Activated gamma-delta T cell (primary cell): ENCODE data around the gene NBEAL1.
"Not testable (repeated sequence)": the region's sequence is repeated elsewhere in the genome, so short reads cannot be mapped to it uniquely, and the experiment has no call there.

Source experiments
- DNase-seq: peaks from one replicate; lab custom pipeline; 2025; lab: John Stamatoyannopoulos, UW
- total RNA-seq, 2 donors: gene quantifications; one replicate each; lab custom pipeline; 2026; lab: John Stamatoyannopoulos, UW

The NBEAL1 gene
- total RNA-seq, result 56.8 to 71.9 reads per million in 2 donors

DNA sequence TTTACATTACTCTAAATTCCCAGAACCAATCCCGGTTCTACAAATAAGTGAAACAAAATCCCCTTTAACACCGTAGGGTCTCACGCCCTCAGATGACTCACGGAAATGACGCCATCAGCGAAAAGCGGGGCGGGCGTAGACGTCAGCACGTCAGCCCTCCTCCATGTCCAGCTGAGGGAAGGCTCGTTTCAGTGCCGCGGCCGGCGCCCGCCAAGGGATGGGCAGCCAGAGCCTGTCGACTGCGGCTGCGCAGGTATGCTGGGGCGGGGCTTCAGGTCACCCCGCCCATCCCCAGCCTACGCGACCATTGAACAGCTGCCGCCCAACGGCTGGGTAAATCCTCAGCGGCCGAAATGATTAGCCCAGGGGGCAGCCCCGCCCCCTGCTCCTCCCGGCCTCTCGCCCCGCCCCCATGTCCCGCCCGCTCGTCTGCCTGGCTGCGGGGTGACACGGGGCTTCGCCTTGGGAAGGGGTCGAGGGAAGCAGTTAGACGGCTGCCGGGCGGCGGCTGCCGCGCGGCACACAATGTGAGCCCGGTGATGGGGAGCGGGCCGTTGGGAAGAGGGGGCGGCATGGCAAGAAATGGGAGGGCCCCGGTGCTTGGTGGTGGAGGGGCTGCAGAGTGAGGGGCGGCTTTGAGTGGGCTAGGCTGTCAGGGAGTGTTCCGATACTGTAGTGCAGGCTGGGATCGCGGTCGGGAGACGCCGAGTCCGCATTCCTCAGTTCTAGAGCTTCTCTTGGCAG, at the start of gene NBEAL1:
Gene NBEAL1 (plus strand): TSS at position 420 of the 744 bp plus-strand sequence. CDS start 1,510 bp downstream, outside the sequence.
- peak; percentile 99 for DNase-seq

DNA sequence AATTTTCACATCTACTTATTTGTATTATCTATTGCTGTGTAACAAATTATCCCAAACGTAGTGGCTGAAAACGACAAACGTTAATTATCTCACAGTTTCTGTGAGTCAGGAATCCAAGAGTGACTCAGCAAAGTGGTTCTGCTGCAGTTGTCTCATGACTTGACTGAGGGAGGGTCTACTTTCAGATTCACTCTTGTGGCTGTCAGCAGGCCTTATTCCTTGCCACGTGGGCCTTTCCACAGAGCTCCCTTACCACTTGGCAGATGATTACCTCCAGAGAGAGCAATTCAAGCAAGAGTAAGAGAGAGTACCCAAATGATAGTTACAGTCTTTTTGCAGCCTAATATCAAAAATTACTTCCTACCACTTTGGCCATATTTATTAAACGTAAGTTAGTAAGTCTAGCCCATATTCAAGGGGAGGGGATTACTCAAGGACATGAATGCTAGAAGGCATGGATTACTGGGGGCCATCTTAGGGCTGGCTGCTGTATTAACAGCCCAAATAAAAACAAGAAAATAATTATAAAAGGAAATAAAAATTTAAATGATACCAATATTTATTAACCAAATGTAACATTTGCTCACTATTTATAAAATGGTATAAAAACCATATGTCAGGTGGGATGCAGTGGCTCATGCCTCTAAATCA, 48.7 kb upstream of the NBEAL1 start:
- no peak for DNase-seq

DNA sequence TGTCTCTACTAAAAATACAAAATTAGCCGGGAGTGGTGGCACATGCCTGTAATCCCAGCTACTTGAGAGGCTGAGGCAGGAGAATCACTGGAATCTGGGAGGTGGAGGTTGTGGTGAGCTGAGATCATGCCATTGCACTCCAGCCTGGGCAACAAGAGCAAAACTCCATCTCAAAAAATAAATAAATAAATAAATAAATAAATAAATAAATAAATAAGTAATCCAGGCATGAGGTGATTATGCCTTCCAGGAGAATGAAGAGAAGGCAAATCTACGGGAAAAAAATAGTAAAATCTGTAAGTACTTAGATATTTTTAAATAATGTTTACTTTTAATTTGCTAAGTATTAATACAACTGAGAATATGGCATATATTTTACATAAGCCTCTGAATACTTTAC, 45.3 kb upstream of the NBEAL1 start:
- DNase-seq, result not testable (repeated sequence)

DNA sequence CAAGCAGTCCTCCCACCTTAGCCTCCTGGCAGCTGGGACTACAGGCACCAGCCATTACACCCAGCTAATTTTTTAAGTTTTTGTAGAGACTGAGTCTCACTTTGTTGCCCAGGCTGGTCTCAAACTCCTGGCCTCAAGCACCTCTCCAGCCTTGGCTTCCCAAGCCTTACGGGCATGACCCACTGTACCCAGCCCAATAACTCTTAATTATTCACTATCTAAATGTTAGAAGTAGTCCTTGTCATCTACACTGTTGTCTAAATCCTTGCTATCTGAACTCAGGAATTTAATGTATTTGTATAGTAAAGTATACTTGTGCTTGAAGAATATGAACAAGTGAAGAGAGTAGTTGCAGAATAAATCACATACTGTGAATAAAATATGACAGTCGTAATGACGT, 37.9 kb upstream of the NBEAL1 start:
- no peak for DNase-seq

DNA sequence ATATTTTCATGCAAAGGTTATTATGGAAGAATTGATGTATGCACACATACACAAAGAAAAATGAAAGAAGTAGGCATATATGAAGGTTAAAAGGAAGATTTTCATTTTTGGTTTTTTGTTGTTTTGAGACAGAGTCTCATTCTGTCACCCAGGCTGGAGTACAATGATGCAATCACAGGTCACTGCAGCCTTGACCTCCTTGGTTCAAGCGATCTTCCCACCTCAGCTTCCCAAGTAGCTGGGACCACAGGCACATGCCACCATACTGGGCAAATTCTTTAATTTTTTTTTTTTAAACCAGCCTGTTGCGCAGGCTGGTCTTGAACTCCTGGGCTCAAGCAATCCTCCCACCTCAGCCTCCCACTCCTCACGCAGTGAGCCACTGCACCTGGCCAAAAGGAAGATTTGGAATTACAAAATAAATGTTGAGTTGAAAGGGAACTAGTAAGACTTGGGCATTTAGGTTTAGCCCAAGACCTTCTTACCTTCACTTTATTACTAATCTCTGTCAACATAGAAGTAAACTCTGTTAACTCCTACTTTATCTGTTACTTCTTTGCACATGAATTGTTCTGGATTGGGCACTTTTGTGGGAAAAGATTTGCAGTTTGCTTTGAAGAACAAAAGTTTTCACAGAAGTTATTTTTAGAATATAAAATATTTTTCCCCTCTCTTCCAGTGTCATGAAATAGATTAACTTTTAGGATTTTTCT, 31.7 kb upstream of the NBEAL1 start:
- no peak for DNase-seq

DNA sequence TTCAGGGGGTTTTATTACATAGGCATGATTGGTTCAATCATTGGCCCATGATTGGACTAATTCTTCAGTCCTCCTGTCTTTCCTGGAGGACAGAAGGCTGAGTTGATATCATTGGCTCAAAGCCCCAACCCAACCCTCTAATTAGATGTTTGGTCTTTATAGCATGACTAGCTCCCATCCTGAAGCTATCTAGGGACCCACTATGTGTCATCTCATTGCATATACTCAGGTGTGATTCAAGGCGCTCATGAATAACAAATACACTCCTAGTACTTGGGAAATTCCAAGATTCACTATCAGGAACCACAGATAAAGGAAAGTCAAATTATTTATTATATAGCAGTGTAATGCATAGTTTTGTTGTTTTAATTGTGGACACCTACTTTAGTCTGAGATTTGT, 24.9 kb upstream of the NBEAL1 start:
- DNase-seq, result no peak

DNA sequence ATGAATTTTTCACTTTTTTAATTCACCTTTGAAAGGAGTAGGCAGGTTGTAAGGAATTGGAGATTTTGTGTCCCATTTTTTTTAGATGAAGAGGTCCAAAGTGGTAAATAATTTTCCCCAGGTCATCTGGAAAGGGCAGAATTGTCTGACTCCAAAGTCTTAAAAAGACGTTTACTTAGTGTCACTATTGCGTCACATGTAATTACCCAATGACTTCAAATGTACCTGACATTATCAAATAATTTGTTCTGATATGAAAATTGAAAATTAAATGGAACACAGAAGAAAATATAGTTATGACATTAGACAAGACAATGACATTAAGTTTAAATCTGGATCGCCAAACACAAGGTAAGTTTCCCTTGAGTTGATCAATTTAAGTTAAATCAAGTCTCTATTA, 24.2 kb upstream of the NBEAL1 start:
- DNase-seq, result no peak

DNA sequence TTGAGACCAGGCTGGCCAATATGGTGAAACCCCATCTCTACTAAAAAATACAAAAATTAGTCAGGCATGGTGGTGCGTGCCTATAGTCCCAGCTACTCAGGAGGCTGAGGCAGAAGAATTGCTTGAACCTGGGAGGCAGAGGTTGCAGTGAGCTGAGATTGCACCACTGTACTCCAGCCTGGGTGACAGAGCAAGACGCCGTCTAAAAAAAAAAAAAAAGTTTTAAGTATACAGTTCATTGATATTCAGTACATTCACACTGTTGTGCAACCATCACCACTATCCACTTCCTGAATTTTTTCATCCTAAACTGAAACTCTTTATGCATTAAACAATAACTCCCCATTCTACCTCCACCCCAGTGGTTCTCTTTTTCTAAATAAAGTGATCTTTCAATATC, 17.6 kb upstream of the NBEAL1 start:
- not testable (repeated sequence) for DNase-seq

DNA sequence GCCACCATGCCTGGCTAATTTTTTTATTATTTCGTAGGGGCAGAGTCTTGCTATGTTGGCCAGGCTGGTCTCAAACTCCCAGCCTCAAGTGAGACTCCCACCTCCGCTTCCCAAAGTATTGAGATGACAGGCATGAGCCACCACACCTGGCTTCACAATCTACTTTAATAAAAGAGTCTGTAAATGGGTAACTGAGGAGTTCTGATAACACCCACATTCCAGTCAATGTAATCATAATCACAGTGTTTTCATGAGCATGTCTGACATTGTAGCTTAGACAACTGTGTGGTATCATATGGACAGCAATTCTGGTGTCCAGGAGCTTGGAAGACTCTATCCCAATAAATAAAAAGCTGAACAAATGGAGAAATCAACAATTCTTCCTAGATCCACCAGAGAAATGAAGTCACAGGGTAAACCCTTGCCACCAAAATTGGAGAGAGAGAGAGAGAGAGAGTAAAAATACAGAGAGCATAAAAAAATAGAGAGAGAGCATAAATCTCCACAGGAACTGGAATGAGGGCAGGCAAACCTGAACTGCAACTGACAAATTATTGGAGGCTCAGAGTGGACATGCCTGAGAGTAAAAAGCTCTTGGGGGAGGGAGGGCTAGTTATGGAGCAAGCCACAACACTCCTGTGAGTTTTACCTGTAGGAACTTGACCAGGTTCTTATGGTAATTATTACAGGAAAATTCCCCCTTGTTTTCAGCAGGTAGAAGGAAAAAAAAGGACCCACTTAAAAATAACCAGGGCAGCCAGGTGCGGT, 12.4 kb upstream of the NBEAL1 start:
- no peak for DNase-seq

DNA sequence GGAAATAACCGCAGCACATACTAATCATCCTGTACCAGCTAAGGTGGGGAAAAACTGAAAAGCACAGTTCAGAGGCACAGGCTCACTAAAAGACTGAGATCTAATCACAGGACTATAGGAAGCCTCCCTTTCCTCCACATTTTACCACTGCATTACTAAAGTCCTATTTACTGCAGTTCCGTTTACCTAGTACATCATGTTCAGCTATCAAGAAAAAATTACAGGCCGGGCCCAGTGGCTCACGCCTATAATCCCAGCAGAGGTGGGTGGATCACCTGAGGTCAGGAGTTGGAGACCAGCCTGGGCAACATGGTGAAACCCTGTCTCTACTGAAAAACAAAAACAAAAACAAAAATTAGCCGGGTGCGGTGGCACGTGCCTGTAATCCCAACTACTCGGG, 11.0 kb upstream of the NBEAL1 start:
- DNase-seq, result no peak

DNA sequence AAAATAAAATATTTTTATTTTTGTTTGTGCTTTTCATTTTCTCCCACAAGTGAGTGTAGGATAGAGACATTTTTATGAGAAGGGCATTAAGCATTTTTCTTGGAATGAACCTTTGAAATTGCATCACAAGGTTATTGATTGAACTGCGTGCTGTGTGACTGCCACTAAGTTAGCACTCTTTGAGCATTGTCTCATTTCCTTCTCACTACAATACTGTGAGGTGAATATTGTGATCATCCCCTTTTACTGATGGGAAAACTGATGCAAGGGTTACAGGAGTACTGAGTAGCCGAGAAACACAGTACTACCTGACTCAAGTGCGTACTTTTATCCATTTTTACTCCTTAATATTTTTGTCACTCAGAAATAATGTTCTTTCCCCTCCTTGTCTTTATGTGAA, 2.0 kb downstream of the NBEAL1 start:
- DNase-seq, result no peak

DNA sequence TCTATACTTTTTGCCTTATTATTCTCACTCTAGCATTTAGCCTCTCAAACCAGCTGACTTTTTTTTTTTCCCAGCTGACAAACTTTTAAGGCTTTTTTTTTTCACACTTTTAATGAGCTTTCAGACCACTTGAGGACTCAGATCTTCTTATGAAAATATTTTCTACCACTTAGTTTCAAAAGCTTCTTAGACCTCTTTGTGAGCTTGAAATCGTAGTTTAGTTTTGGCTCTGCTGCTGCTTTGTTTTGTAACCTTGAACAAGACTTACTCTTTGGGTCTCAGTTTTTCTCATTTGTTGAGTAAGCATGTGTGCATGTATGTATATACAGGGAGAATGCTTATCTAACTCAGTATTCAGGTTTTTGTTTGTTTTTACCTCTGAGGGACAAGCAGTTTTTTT, 3.5 kb downstream of the NBEAL1 start:
- no peak for DNase-seq

DNA sequence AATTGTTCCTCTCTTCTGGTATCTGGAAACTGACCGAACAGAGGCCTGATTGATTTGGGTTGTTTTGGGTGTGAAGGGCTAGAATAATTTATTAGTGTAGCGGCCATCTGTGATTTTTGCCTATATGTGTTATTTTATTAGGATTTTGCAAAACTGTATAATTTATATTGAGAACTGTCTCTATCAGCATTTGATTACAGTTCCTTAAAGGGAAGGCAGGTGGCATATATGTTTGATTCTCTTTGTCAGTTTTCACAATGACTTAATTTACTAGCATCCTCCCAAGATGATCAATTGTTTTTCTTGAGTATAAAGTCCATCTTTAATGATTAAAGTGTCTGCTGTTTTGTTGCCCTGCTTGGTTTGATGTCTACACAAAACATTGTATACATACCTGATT, 4.5 kb downstream of the NBEAL1 start:
- no peak for DNase-seq

DNA sequence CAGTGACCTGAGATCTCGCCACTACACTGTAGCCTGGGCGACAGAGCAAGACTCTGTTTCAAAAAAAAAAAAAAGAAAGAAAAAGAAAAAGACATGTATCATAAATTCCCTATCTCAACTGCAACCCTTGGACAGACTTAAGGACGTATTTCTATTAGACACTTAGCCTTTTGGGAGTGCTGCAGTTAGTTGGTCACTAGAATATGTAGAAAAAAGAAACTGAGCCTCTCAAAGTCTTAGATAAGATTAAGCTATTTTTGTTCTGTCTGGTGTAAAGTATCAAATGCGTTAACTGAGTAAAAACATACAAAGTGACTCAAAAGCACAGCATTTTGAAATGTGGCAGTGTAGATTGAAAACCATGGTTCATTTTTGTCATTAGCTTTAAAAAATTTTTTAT, 7.3 kb downstream of the NBEAL1 start:
- DNase-seq, result no peak

DNA sequence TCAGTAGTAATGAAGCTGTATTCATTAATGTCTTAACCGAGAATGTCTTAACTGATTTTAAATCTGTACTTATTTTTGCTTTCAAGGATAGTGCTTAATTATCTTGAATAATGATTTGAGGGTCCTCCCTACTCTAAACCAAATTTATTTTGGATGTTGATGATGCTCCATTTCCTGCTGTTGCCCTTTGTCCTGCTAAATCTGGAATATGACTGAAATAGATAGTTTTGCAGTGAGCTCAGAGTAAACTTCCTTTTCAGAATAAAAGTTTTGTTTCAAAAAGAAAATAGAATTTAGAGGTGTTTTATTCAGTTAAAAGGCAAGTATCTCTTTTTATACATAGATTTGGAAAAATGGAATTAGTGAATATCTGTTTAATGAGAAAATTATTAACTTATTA, 8.1 kb downstream of the NBEAL1 start:
- no peak for DNase-seq

DNA sequence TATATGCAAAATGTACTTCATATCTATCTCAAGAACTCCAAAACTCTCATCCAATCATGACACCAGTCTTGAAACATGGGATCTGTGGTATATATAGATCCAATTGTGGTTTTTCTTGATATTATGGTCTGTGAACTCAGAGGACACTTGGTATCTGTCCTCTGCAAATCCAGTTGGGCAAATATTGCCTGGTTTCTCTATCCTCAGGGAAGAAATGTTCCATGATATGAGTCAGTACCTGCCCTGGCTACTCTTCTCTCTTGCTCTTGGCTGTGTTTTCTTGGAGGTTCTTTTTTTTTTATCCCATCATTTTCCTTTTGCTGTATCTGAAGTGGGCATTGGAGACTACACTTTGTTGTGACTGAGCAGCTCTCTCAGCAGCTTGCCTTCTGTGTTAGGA, 10.9 kb downstream of the NBEAL1 start:
- no peak for DNase-seq

DNA sequence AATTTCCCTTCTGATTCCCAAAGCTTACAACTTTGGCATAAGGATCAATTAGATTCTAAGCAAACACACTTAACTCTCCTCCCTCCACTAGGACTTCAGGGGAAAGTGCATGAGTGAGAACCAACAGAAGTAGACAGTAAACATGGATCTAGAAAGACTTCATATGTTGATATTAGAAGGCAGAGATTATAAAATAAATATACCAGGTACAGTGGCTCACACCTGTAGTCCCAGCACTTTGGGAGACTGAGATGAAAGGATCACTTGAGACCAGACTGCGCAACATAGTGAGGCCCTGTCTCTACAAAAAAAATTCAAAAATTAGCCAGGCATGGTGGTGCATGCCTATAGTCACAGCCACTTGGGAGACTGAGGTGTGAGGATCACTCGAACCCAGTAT, 15.9 kb downstream of the NBEAL1 start:
- no peak for DNase-seq

DNA sequence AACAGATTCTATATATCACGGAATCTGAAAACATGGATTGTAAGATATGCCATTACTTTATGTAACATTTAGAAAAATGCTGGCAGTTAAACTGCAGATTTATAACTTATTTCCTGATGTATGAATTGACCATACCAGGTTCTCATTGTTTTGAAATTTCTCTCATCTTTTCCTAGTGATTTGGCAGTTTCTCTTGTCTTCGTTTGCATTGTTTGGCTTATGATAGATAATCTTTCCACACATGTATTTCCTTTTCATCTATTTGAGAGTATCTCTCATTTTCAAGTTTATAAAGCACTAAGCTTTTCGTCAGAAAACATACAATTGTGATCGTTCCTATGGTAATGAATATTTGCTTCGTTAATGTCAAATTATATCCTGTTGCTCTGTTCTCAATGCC, 16.3 kb downstream of the NBEAL1 start:
- no peak for DNase-seq

DNA sequence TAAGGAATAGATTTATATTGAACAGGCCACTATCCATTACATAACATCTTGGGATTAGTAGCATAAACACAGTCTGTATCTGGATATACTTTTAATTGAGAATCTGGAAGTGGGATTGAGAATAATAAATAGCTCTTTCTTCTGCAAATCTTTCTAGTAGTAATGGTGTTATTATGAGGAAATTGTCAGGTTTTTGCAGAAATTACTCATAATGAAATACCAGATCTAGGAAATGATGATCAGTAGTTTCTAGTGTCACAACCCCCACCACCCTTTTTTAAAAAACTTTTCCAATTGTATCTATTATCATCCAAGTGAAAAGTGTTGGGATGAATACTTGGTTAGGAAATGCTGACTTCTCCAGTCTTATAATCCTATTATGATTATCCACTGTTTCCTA, 18.7 kb downstream of the NBEAL1 start:
- no peak for DNase-seq

DNA sequence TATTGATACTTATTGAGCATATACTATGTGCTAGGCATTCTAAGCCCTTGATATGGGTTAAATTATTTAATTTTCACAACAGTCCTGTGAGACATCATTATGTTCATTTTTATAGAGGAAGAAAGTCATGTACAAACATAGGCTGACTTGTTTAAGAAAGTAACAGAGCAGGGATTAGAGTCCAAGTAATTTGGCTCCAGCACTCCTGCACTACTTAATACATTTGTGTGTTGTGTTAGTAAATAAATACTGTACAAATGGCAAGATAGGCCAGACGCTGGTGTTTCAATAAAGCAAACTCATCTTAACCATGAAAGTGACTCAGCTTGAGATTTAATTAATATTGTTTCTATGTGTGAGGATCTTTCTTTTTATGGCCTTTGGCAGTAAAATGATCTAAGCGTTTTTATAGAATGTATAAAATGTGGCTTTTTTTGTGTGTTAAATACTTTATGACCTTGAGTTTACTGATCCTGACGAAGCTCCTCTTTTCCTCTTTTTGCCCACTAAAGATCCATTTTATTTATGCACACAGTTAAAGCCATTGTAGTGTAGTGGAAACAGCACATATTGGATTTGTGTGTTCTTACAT, 21.3 kb downstream of the NBEAL1 start:
- DNase-seq, result no peak

DNA sequence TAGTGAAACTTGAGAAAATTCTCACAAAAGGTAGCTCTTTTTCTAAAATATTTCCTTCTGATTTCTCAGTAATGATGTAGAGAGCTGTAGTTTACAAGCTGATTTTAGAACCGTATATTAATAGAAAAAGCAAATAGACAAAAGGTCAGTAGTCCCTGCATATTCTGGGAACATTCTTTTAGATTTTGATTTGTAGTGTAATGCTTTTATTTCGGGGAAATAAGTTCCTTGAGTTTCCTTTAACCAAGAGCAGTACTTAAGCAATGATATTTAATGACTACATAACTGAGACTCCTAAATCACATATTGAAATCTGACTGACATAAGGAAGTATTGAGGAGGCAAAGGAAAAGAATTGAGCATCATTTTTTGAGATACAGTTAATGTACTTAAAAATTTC, 22.4 kb downstream of the NBEAL1 start:
- no peak for DNase-seq

DNA sequence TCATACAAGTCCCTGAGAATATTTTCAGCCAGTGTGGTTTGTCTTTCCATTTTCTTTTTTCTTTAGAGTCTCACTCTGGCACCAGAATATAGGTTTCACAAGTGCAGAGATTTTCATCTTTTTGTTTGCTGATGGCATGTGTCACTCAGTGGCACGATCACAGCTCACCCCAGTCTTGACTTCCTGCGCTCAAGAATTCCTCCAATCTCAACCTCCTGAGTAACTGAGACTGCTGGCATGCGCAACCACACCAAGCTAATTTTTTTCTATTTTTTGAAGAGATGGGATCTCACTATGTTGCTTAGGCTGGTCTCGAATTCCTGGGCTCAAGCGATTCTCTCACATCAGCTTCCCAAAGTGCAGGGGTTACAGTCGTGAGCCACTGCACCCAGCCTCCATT, 23.9 kb downstream of the NBEAL1 start:
- no peak for DNase-seq
